Measurements from ENCODE around the gene DLGAP5. TPM values are rescaled to one million over a fixed set of nuclear protein-coding genes. Genes with fewer than 3 reads are reported as not detected.

DLGAP5 gene
- total RNA-seq, 2 donors from 2014 or later: 0.73 to 4.4 TPM

DNA sequence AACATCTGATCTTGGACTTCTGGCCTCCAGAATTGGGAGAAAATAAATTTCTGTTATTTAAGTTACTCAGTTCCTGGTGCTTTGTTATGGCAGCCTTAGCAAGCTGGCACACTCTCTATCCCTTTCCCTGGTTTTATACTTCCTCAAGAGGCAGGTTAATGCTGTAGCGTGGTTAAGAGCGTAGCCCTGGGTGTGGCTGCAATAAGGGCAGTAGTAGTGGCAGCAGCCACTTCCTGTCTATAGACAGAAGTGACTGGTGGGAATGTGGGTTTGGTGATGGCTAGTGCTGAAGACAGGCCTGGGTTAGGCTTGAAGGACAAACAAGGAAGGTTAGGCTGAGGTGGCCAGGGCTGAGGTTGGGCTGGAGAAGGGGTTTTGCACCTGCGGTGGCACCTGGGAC, 66.0 kb downstream of the DLGAP5 start:
- intact Hi-C loops (cut with DNase I): loop anchor here (5.0 kb wide), 1 partner anchor 33 kb away; no protein-coding TSS in a partner anchor
- Histone ChIP-seq H3K27me3 (replicated peaks; ENCODE audit: insufficient read depth) (no peaks in the 10 kb centered on the region), H3K36me3 (no peaks in the 10 kb centered on the region), H3K4me3 (no peak overlapping the region), H3K4me1 (replicated peaks) (peaks cover 18% of the 10 kb centered on the region), H3K9me3 (no peaks in the 10 kb centered on the region), H3K27ac (no peak overlapping the region)
- DNase-seq (ENCODE audit: low spot score): no peak
- no peak for TF ChIP-seq POLR2AphosphoS5 (IDR thresholded peaks at IDR 0.05)
- TF ChIP-seq, protein P1, sequence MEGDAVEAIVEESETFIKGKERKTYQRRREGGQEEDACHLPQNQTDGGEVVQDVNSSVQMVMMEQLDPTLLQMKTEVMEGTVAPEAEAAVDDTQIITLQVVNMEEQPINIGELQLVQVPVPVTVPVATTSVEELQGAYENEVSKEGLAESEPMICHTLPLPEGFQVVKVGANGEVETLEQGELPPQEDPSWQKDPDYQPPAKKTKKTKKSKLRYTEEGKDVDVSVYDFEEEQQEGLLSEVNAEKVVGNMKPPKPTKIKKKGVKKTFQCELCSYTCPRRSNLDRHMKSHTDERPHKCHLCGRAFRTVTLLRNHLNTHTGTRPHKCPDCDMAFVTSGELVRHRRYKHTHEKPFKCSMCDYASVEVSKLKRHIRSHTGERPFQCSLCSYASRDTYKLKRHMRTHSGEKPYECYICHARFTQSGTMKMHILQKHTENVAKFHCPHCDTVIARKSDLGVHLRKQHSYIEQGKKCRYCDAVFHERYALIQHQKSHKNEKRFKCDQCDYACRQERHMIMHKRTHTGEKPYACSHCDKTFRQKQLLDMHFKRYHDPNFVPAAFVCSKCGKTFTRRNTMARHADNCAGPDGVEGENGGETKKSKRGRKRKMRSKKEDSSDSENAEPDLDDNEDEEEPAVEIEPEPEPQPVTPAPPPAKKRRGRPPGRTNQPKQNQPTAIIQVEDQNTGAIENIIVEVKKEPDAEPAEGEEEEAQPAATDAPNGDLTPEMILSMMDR (IDR thresholded peaks at IDR 0.05): no peak
- 87% methylated on average over 3 of the region's 3 CpGs for WGBS

DNA sequence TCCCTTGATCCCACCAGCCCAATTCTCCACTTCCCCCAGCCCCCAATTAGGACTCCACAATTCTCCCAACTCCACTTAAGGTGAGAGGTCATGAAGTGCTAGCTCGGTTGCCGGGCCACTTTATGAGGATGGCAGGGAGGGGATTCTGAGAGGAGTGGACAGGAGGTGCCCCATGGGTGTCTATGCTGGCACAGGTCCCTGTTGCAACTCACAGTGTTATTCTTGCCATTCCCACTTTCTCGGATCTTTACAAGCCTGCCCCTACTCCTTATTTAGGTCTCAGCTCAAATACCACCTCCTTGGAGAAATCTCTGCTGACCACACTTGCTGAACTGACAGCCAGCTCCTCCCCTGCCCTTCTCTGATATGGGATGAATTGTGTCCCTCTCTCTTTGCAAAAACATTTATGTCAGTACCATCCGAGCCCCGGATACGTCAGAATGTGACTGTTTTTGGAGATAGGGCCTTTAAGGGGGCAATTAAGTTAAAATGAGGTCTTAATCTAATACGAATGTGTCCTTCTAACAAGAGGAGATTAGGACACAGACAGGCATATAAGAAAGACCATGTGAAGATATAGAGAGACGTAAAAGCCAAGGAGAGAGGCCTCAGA, 66.5 kb downstream of the DLGAP5 start:
- H3K27ac ChIP-seq: no peak overlapping the region
- TF ChIP-seq, protein P1 (IDR thresholded peaks at IDR 0.05): no peak
- no peak for TF ChIP-seq POLR2A (IDR thresholded peaks at IDR 0.05)
- no peak for TF ChIP-seq POLR2AphosphoS5 (IDR thresholded peaks at IDR 0.05)
- no peak for DNase-seq (ENCODE audit: low spot score)
- intact Hi-C loops (cut with DNase I): loop anchor here (5.0 kb wide), 1 partner anchor 33 kb away; no protein-coding TSS in a partner anchor
- no peaks in the 10 kb centered on the region for H3K36me3 ChIP-seq
- H3K27me3 ChIP-seq (replicated peaks; ENCODE audit: insufficient read depth): no peaks in the 10 kb centered on the region
- H3K4me3 ChIP-seq: no peak overlapping the region
- peaks cover 18% of the 10 kb centered on the region for H3K4me1 ChIP-seq (replicated peaks)
- WGBS: 88% methylated on average over 8 of the region's 8 CpGs
- no peaks in the 10 kb centered on the region for H3K9me3 ChIP-seq

DNA sequence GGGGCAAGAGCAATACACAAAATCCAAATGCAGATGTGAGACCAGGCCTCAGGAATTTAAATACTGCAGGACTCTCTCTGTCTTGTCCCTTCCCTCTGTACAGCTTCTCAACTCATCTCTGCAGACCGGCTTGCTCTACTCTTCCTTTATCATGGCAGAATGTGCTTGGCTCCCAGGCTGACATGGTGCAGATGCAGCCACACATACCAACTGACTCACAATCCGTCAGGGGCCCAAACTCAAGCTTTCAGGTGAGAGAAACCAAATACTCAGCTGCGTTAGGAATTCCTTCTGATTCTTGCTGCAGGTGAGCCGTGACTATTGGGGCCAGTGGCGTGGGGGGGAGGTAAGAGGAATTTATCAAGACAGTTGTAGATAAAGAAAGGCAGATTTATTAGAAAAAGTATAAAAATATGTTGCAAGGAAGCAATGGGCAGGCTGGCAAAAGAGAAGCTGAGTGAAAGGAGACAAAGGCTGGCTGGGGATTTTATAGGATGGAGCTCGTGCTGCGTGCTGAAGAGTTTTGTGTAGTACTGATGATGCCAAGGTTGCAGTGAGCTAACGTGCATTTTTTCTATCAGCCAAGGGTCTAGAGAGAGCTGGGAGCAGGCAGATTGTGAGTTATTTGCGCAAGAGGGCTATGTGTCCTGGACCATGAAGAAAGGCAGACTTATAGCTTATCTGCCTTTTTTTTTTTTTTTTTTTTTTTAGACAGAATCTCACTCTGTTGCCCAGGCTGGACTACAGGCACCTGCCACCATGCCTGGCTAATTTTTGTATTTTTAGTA, 67.3 kb downstream of the DLGAP5 start:
- no peak for DNase-seq (ENCODE audit: low spot score)
- Histone ChIP-seq H3K27me3 (replicated peaks; ENCODE audit: insufficient read depth) (no peaks in the 10 kb centered on the region), H3K27ac (no peak overlapping the region), H3K36me3 (no peaks in the 10 kb centered on the region), H3K4me1 (replicated peaks) (peaks cover 18% of the 10 kb centered on the region), H3K9me3 (no peaks in the 10 kb centered on the region), H3K4me3 (no peak overlapping the region)
- intact Hi-C loops (cut with DNase I): no loop called here
- WGBS: 74% methylated on average over 9 of the region's 9 CpGs
- TF ChIP-seq, protein P1 (IDR thresholded peaks at IDR 0.05): no peak
- TF ChIP-seq POLR2AphosphoS5 (IDR thresholded peaks at IDR 0.05) (no peak), POLR2A (IDR thresholded peaks at IDR 0.05) (no peak)

DNA sequence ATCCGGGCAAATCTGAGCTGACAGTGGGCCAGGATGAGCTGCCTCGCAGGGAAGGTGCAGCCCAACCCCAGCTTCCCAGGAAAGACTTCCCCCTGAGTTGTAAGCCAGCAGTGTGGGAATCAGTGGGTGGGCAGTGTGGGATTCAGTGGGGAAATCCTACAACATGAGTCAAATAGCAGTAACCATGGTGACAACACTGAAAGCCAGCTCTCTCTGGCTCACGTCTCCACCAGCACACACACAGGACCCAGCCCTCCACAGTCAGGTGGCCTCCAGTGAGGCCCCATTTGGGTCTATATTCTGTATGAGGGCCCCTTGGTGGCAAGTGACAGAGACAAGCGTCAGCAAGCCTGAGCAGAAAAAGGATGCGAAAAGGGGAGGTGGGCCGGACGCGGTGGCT, 68.3 kb downstream of the DLGAP5 start:
- H3K27me3 ChIP-seq (replicated peaks; ENCODE audit: insufficient read depth): no peaks in the 10 kb centered on the region
- no peaks in the 10 kb centered on the region for H3K36me3 ChIP-seq
- DNase-seq (ENCODE audit: low spot score): no peak
- TF ChIP-seq POLR2A (IDR thresholded peaks at IDR 0.05): no peak
- TF ChIP-seq, protein P1 (IDR thresholded peaks at IDR 0.05): no peak
- intact Hi-C loops (cut with DNase I): no loop called here
- peaks cover 23% of the 10 kb centered on the region for H3K4me1 ChIP-seq (replicated peaks)
- WGBS: 72% methylated on average over 8 of the region's 8 CpGs
- peak overlapping the region; percentile 45 for H3K27ac ChIP-seq
- H3K4me3 ChIP-seq: no peak overlapping the region
- H3K9me3 ChIP-seq: no peaks in the 10 kb centered on the region

Measured in prostate gland (tissue), 2 donors.